K562 (cell line): ENCODE data around the gene SHISA9. TPM values are rescaled to one million over a fixed set of nuclear protein-coding genes. Genes with fewer than 3 reads are reported as not detected.

ENCODE experiments used
- HEY1 ChIP-seq: fragments of 250-450 bp; sonication (Bioruptor Pico); IDR thresholded peaks from 2 replicates; pipeline ENCODE4 v1.5.0; 2020; ENCODE audit warnings: mild to moderate bottlenecking, moderate library complexity, borderline replicate concordance
- KDM4B ChIP-seq, 2 experiments: fragments of 450-650 bp in 1 of 2; sonication (generic) in 1 of 2; IDR thresholded peaks; 2 replicates each; pipeline ENCODE4 v1.6.1; 2016 to 2017; ENCODE audit warnings: borderline replicate concordance in 2 of 2, antibody characterized with exemption in 1 of 2, low read depth in 1 of 2, mild to moderate bottlenecking in 1 of 2
- POLR2AphosphoS5 ChIP-seq: IDR thresholded peaks from 2 replicates; pipeline ENCODE4 v1.6.1; 2011; ENCODE audit warnings: mild to moderate bottlenecking, low read depth, low read length, moderate library complexity; ENCODE audit not compliant: control insufficient read depth, insufficient read depth
- SAP30 ChIP-seq: fragments of 200-600 bp; sonication (generic); IDR thresholded peaks from 2 replicates; pipeline ENCODE4 v1.6.1; 2012; ENCODE audit warnings: borderline replicate concordance, low read depth, mild to moderate bottlenecking, moderate library complexity, low read length, control low read depth, inconsistent platforms; ENCODE audit not compliant: insufficient read depth, poor library complexity, severe bottlenecking
- TEAD4 ChIP-seq, 2 experiments: sonication (generic) in 1 of 2; formaldehyde crosslinking in 1 of 2; IDR thresholded peaks; 2 replicates each; pipeline versions ENCODE4 v1.6.1 to v1.8.0; 2012 to 2022; ENCODE audit warnings: borderline replicate concordance in 1 of 2, inconsistent platforms in 1 of 2, low read length in 1 of 2, mild to moderate bottlenecking in 1 of 2, missing genetic modification reagents in 1 of 2
- THRAP3 ChIP-seq: fragments of 450-650 bp; IDR thresholded peaks from 2 replicates; pipeline ENCODE4 v1.6.1; 2016; ENCODE audit warnings: mild to moderate bottlenecking, inconsistent platforms, borderline replicate concordance
- ZC3H4 ChIP-seq: sonication (generic); formaldehyde crosslinking; IDR thresholded peaks from 2 replicates; pipeline ENCODE4 v1.9.0; 2021; ENCODE audit warnings: missing genetic modification reagents, borderline replicate concordance
- ZNF224 ChIP-seq: sonication (generic); formaldehyde crosslinking; IDR thresholded peaks from 2 replicates; pipeline ENCODE4 v1.8.0; 2022; ENCODE audit warnings: mild to moderate bottlenecking, missing genetic modification reagents
- polyA plus RNA-seq, 8 experiments: library from polyadenylated mRNA; depleted of rRNA in 4 of 8; stranded (reverse) in 5 of 8; unstranded in 3 of 8; fragments of >200 nt; fragmentation: Nextera tagmentation in 2 of 8; fragmentation: Illumina TruSeq in 1 of 8; extraction: Ambion mirVana in 2 of 8; extraction: Trizol in 1 of 8; gene quantifications; 2 replicates each; pipeline versions ENCODE4 v1.2.1 to v1.2.3, GENCODE V29; 2011 to 2014; ENCODE audit warnings: inconsistent platforms in 1 of 8, missing spikeins in 1 of 8
- total RNA-seq, 7 experiments: library from RNA; depleted of rRNA in 6 of 7; stranded (reverse); fragments of >200 nt in 6 of 7; fragmentation: Illumina TruSeq in 2 of 7; extraction: Trizol in 2 of 7; gene quantifications; 2 replicates each; pipeline versions ENCODE4 v1.2.1 to v1.2.3, GENCODE V29; 2011 to 2021; ENCODE audit warnings: low replicate concordance in 1 of 7

SHISA9 gene
- total and polyA plus RNA-seq, 9 of the 15 experiments (the other 6 are each of a cell fraction or from before 2014, with no cell fraction given) = under 0.01 to 0.16 (median 0.01) TPM; not detected in 6

DNA sequence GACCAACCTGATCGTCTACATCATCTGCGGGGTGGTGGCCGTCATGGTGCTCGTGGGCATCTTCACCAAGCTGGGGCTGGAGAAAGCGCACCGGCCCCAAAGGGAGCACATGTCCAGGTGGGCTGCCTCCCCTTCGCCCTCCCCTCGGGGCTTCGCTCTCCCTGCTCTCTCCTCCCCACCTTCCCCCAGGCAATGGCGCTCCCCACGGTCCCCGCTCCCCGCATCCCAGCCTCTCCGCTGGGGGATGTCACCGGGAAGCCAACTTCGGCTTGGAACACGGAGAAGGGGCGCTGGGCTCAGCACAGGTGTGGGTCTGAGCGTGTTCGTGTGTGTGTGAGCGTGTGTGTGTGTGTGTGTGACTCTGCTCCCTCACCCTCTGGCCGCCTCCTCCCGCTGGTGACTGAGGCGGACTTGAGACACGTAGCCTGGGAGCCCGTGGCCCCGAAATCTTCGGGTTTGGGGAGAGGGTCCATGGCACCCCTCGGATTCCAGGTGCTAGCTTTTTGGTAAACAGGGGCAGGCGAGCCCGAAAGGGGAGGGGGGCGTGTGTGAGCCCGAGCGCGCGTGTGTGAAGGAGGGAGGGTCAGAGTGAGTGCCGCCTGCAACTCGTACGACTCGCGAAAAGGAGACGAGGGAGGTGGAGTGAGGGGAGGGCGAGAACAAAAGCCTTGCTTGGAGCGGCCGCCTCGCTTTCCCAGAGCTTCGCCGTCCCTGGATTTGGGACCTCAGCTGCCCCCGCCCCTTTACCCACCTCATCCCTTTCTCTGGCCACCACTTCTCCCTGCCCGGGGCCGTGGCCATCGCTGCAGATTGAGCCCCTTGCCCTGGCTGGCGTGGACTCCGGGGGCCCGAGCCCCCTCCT is 1.3 kb downstream of the SHISA9 start (continued):
- TF ChIP-seq ZNF224 (CRISPR knock-in tag) = no peak
- TF ChIP-seq HEY1 (CRISPR knock-in tag) = no peak
- TF ChIP-seq THRAP3 = no peak
- no peak for TF ChIP-seq SAP30
- no peak for TF ChIP-seq KDM4B (IDR thresholded peaks at IDR 0.05; ENCODE audit: borderline replicate concordance in 2 of 2, low read depth in 1 of 2)
- no peak for TF ChIP-seq TEAD4 (IDR thresholded peaks at IDR 0.05; ENCODE audit: low read length)
- TF ChIP-seq TEAD4 (CRISPR knock-in tag; IDR thresholded peaks at IDR 0.05; ENCODE audit: borderline replicate concordance) = no peak
- TF ChIP-seq ZC3H4 (CRISPR knock-in tag) = no peak
- no peak for TF ChIP-seq POLR2AphosphoS5
